Smooth muscle cell of the brain vasculature (primary cell): ENCODE data around the gene GPC4.
A peak's percentile ranks its signal among the peaks of the same experiment; 100 is the strongest.

ENCODE experiments used
- DNase-seq: peaks from one replicate; pipeline ENCODE4 v3.0.0-alpha.2; 2012; ENCODE audit warnings: low read depth, low spot score

GPC4 gene

GRCh38 chrX:133410550-133410949, 4.7 kb downstream of the GPC4 start:
- no peak for DNase-seq

- DNase-seq, result no peak
Observed at GRCh38 chrX:133405498-133406185, 9.6 kb downstream of the GPC4 start.

DNA sequence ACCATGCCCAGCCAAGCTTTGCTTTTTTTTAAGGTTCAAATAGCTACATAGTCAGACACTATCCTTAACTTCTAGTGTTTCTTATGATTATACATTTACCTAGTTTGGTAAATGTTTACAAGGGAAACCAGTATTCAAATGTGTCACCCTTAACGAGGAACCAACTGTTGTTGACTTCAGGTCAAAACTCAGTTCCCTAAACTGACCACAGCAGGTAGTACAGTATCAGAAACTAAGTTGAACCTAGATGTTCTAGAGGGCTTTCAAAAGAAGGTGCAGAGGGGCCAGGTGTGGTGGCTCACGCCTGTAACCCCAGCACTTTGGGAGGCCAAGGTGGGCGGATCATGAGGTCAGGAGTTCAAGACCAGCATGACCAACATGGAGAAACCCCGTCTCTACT, 11.3 kb downstream of the GPC4 start:
- DNase-seq, result no peak

GRCh38 chrX:133402830-133403625, 12.3 kb downstream of the GPC4 start:
- DNase-seq, result no peak

GRCh38 chrX:133402042-133402453, 13.2 kb downstream of the GPC4 start:
- DNase-seq, result peak; percentile 33

GRCh38 chrX:133401536-133401935, 13.8 kb downstream of the GPC4 start:
- no peak for DNase-seq

- DNase-seq, result no peak
Observed at GRCh38 chrX:133399411-133399810, 15.9 kb downstream of the GPC4 start.

- no peak for DNase-seq
Observed at GRCh38 chrX:133394765-133395164, 20.5 kb downstream of the GPC4 start.

DNA sequence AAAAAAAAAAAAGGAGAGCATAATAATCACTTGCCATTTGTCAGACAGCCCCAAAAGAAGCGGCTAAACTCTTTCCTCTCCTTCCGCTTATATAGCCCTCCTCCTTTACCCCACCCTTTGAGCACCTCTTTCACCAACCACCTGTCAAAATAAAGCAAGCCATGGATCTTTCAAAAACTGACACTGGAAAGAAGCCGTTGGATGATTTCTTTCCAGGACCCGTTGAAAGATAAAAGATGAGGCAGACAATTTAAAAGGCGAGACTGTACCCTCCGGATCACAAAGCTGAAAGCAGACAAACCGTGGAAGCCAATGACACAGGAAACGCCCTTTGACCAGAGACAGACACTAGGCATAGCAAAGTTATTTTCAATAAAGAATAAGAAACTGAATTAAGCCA, 22.6 kb downstream of the GPC4 start:
- DNase-seq, result no peak

DNA sequence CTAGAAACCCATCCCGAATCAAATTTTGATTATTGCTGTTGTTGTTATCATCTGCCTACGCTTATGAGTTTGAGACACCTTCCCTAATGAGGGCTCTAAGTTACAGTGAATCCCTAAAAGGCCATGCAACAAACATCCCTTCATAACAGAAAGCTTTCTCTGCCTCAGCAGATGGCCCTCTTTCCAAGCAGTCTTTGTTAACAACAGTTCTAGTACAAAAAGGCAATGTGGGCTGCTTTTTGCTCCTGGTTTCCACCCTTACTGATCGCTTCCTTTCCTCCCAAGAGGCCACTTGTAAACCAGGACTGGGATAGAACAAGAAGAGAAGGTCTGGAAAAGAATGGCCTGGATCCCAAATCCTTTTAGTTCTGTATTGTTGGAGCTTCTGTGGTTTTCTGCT, 24.2 kb downstream of the GPC4 start:
- no peak for DNase-seq

DNA sequence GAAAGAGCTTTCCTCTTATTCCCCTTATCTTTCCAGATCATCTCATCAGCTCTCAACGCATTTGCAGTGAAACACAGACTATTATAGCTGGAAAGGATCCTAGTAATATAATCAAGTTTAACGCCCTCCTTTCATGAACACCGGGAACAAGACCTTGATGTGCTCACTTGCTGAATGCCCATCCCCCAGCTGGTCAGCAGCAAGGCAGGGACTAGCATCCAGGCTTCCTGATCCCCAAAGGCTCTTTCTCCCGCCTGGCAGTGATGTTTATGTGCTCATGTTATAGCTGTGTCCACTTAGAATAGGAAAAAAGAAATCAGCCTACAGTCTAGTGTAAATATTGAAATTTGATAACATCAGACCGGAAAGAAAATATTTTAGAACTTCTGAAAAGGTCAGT, 24.6 kb downstream of the GPC4 start:
- no peak for DNase-seq

- DNase-seq, result no peak
Observed at GRCh38 chrX:133389975-133390374, 25.3 kb downstream of the GPC4 start.

GRCh38 chrX:133384454-133384853, 30.8 kb downstream of the GPC4 start:
- DNase-seq, result no peak

- DNase-seq, result no peak
Observed at GRCh38 chrX:133380711-133381619, 34.3 kb downstream of the GPC4 start.

DNA sequence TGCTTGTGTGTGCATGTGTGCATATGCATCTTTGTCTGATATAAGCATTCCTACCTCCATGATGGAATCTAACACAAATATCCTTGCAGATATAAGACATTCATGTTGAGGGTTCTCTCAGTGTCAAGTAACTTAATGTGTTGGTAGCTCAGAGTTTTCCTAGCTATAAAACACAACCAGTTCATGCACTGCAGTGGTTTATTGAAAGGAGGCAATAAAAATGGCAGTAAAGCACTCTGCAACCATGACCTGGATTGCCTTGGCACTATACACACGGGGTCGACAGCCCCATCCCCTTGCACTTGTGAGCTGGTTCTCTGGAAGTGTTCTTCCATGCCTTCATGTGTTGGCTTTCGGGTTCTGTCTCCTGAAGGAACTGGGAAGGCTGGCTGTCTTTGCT, 38.9 kb downstream of the GPC4 start:
- DNase-seq, result no peak

DNA sequence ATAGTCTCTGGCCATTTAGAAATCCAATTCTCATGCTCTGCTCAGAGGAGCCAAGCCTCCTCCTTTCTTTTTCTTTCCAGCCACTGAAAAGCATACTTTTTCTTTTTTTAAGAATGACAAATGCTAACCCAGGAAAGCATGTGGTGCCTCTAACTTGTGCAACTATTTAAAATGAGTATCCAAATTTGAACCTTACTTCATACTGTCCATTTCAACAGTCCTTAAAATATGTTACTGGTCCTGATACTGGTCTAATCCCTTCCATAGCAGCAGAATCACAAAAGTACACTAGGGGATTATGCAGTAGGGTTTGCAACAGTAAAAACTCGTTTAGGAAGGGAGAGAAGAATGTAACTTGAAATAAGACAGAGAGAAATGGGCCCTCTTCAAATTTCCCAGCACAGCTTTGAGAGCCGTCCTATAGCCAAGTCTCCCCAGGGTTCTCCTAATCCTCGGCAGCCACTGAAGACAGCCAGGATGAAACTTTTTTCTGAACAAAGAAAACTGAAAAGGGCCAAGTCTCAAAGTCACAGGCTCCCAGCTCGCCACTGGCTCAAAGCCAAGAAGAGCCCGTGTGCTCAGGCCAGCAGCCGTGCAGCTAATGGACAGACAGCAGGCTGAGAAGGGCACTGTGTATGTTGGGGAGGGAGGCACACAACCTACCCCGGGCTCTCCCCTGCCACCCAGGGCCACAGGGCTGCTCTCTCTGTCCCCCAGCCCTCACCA, 39.5 kb downstream of the GPC4 start:
- no peak for DNase-seq

- no peak for DNase-seq
Observed at GRCh38 chrX:133374874-133375387, 40.4 kb downstream of the GPC4 start.

- no peak for DNase-seq
Observed at GRCh38 chrX:133373386-133374079, 41.8 kb downstream of the GPC4 start.

DNA sequence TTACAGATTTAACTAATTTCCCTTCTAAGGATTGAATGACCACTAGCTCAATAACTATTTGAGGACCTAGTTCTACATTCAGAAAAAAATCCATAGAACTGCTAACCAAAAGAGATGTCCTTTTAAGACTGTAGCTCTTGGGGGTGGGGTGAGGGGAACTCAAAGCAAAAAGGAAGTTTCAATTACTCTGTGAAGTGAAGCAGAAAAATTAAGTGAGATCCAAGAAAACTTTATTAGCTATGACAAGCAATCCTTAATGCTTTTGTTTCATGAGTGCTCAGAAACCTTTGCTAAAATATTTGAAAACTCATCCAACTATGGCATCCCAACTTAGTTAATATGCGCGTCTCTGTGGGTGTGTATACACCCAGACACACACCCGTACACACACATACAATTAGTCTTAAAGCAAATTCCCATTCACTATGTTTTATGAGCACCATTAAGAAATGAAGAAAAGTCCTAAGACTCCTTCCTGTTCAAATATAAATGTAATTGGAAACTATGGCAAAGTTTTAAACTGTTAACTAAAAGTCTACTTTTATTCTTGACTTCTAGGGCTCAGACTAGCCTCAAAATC, 44.5 kb downstream of the GPC4 start:
- DNase-seq, result no peak

DNA sequence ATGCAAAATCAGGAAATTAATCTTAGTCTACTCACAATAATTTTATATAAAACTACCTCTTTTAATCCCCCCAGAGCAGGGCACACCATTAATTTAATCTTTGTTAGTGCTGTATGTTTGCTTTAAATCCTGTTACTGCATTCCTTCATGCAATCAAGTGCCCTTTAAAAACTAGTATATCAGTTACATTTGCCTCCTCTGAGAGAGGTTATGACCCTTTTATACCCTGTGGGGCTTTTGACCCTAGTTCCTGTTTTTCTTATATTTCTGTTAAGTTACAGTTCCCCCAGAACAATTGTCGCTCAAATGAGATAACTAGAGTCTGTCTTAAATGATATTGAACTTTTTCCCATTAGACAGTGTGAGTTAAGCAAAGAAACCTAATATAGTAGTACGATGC, 46.2 kb downstream of the GPC4 start:
- no peak for DNase-seq
